Prostate gland (tissue), 2 donors: ENCODE data around the gene CLEC3B.

Experiments
- POLR2AphosphoS5 ChIP-seq: sonication (generic); formaldehyde crosslinking; IDR thresholded peaks from one replicate; pipeline ENCODE4 v1.6.1; 2017; ENCODE audit warnings: antibody characterized with exemption
- TF ChIP-seq, protein P1 (sequence below), 4 experiments: fragments of 200-600 bp in 2 of 4; fragments of 450-650 bp in 2 of 4; sonication (generic) in 2 of 4; IDR thresholded peaks; 1 replicate in 3 of 4; 2 replicates in 1 of 4; pipeline ENCODE4 v1.5.1; 2016 to 2019; ENCODE audit warnings: antibody characterized with exemption in 4 of 4, mild to moderate bottlenecking in 2 of 4, moderate library complexity in 2 of 4

- TF ChIP-seq, protein P1, sequence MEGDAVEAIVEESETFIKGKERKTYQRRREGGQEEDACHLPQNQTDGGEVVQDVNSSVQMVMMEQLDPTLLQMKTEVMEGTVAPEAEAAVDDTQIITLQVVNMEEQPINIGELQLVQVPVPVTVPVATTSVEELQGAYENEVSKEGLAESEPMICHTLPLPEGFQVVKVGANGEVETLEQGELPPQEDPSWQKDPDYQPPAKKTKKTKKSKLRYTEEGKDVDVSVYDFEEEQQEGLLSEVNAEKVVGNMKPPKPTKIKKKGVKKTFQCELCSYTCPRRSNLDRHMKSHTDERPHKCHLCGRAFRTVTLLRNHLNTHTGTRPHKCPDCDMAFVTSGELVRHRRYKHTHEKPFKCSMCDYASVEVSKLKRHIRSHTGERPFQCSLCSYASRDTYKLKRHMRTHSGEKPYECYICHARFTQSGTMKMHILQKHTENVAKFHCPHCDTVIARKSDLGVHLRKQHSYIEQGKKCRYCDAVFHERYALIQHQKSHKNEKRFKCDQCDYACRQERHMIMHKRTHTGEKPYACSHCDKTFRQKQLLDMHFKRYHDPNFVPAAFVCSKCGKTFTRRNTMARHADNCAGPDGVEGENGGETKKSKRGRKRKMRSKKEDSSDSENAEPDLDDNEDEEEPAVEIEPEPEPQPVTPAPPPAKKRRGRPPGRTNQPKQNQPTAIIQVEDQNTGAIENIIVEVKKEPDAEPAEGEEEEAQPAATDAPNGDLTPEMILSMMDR (IDR thresholded peaks at IDR 0.05): no peak
- TF ChIP-seq POLR2AphosphoS5: peak; percentile 83
These were observed 30.7 kb downstream of the CLEC3B start for GRCh38 chr3:45056608-45057301.
